ENCODE results near the gene CEND1. TPM values are rescaled to one million over a fixed set of nuclear protein-coding genes. Genes with fewer than 3 reads are reported as not detected.

CEND1 gene
- total and polyA plus RNA-seq, 2 of the 13 experiments (the other 11 are each of a cell fraction or from before 2014, with no cell fraction given) = not detected

- peaks cover 78% of the 10 kb centered on the region for H3K4me1 ChIP-seq (ENCODE audit: insufficient read depth, low read length)
- BruUV-seq (replicated peaks) = no TSS peak
- POLR2A ChIA-PET = interaction anchor here (2.4 to 16.1 kb wide), 3 partner anchors 10 to 20 kb away, joined by 18 to 264 read pairs (median 141); partner anchors contain the start of genes PNPLA2, POLR2L, RPLP2 and TSPAN4
Measured at GRCh38 chr11:829176-829846, 39.4 kb upstream of the CEND1 start.

More at GRCh38 chr11:829176-829846, 39.4 kb upstream of the CEND1 start:
- ATAC-seq (no peak), FAIRE-seq (no peak), DNase-seq (ENCODE audit: low spot score) (no peak)
- no peak overlapping the region for H3K9ac ChIP-seq (ENCODE audit: insufficient read depth, low read depth, low read length)
- peaks cover 1 to 10% of the 10 kb centered on the region in 2 experiments; a peak in 1 of 5 replicates for H3K36me3 ChIP-seq (replicated peaks in 1 of 2; ENCODE audit: control insufficient read depth in 1 of 2, insufficient read depth in 2 of 2, low read length in 2 of 2)
- TF ChIP-seq ZNF503 (CRISPR knock-in tag; IDR thresholded peaks at IDR 0.05) (no peak), ZC3H13 (CRISPR knock-in tag; IDR thresholded peaks at IDR 0.05) (0 out of 2 replicates have a peak, but pooled peaks have one; percentile 9), ZNF547 (CRISPR knock-in tag; IDR thresholded peaks at IDR 0.05) (no peak), FOXO4 (CRISPR knock-in tag; conservative IDR thresholded peaks at IDR 0.05) (0 out of 2 replicates have a peak, but pooled peaks have one; percentile 29), MAFF (IDR thresholded peaks at IDR 0.05; ENCODE audit: low read depth, low read length) (no peak), HNRNPL (IDR thresholded peaks at IDR 0.05; ENCODE audit: low read depth, low read length) (peak; percentile 51; the same call in 1 of the 2 replicates), HIVEP1 (CRISPR knock-in tag; IDR thresholded peaks at IDR 0.05) (no peak), ZNF24 (IDR thresholded peaks at IDR 0.05) (no peak), TAF1 (CRISPR knock-in tag; IDR thresholded peaks at IDR 0.05) (no peak), SMAD3 (CRISPR knock-in tag; IDR thresholded peaks at IDR 0.05) (no peak)
- H4K20me1 ChIP-seq (ENCODE audit: insufficient read depth, low read length) = peaks cover under 1% of the 10 kb centered on the region; the same call in 1 of the 2 replicates
- intact Hi-C loops (cut with micrococcal nuclease; ENCODE audit: unreplicated experiment) (no loop called here), in situ Hi-C loops (cut with HindIII; ENCODE audit: extremely low pct_ligation_motif_present, low pct_unique_long_range_greater_than_20kb) (no loop called here)
- H3K9me3 ChIP-seq (ENCODE audit: low read length) = no peaks in the 10 kb centered on the region
- H3K4me3 ChIP-seq (replicated peaks in 1 of 3; ENCODE audit: insufficient read depth in 1 of 3, low read depth in 2 of 3, low read length in 3 of 3) = peak overlapping the region in 1 of 3 experiments; percentile 75; a peak in 1 of 6 replicates
- CTCF ChIA-PET (ENCODE audit: low intra/inter-chr PET ratio, low total read pairs) = no interaction called here
- peaks cover 7% of the 10 kb centered on the region for H3K79me2 ChIP-seq (ENCODE audit: insufficient read depth, low read length)
- no peak overlapping the region for H3K27ac ChIP-seq (ENCODE audit: extremely low read length, insufficient read depth, low read length)
- whole genome bisulfite sequencing (ENCODE audit: low lambda C conversion rate) = 88% methylated on average over 18 of the region's 40 CpGs
- peak overlapping the region; percentile 78; the same call in 1 of the 2 replicates for H3K4me2 ChIP-seq (ENCODE audit: low read depth, low read length)
- no peak overlapping the region for H2AFZ ChIP-seq (ENCODE audit: low read length)
- no peaks in the 10 kb centered on the region for H3K27me3 ChIP-seq (ENCODE audit: control insufficient read depth in 1 of 2, insufficient read depth in 2 of 2, low read length in 2 of 2)

Measured in HepG2 (cell line).